Thyroid gland (tissue), 4 donors: ENCODE measurements around the gene CTDSPL2.

Experiments
- CTCF ChIP-seq, 6 experiments: fragments of 200-600 bp in 3 of 6; fragments of 450-650 bp in 3 of 6; sonication (generic) in 3 of 6; IDR thresholded peaks; one replicate each; pipeline ENCODE4 v1.5.1; 2016 to 2019; ENCODE audit warnings: antibody characterized with exemption in 6 of 6, mild to moderate bottlenecking in 2 of 6, inconsistent platforms in 1 of 6, moderate library complexity in 1 of 6
- POLR2A ChIP-seq, 2 donors: fragments of 450-650 bp; IDR thresholded peaks; one replicate each; pipeline ENCODE4 v1.6.1; 2017; ENCODE audit warnings: antibody characterized with exemption in 2 of 2, mild to moderate bottlenecking in 2 of 2, moderate library complexity in 1 of 2

- TF ChIP-seq CTCF (IDR thresholded peaks at IDR 0.05) = no peak
- no peak for TF ChIP-seq POLR2A (IDR thresholded peaks at IDR 0.05)
Measured at GRCh38 chr15:44435893-44436667, 8.7 kb downstream of the CTDSPL2 start.
